Muscle layer of duodenum (tissue), 2 donors: ENCODE measurements around the gene CADPS.

ENCODE experiments used
- H3K27ac ChIP-seq: one replicate; pipeline ENCODE4 v1.7.0; 2013; ENCODE audit warnings: mild to moderate bottlenecking, low read length
- H3K27me3 ChIP-seq: one replicate; pipeline ENCODE4 v1.7.0; 2013; ENCODE audit warnings: low read depth, mild to moderate bottlenecking, control low read depth, low read length
- H3K36me3 ChIP-seq, 2 donors: one replicate each; pipeline ENCODE4 v1.7.0; 2013; ENCODE audit warnings: low read length in 2 of 2, control low read depth in 1 of 2, mild to moderate bottlenecking in 1 of 2; ENCODE audit not compliant: insufficient read depth in 2 of 2, control insufficient read depth in 1 of 2
- H3K4me1 ChIP-seq, 2 donors: one replicate each; pipeline ENCODE4 v1.7.0; 2013; ENCODE audit warnings: low read length in 2 of 2, mild to moderate bottlenecking in 2 of 2, control low read depth in 1 of 2, moderate library complexity in 1 of 2; ENCODE audit not compliant: insufficient read depth in 2 of 2, control insufficient read depth in 1 of 2
- H3K4me3 ChIP-seq, 2 donors: one replicate each; pipeline ENCODE4 v1.7.0; 2013; ENCODE audit warnings: low read length in 2 of 2, low read depth in 1 of 2, mild to moderate bottlenecking in 1 of 2
- H3K9me3 ChIP-seq, 2 donors: one replicate each; pipeline ENCODE4 v1.7.0; 2013; ENCODE audit warnings: low read length in 2 of 2, control low read depth in 1 of 2, mild to moderate bottlenecking in 1 of 2; ENCODE audit not compliant: control insufficient read depth in 1 of 2
- donor health status: healthy.

The CADPS gene

GRCh38 chr3:62550439-62550838, 324.8 kb downstream of the CADPS start:
- no peaks in the 10 kb centered on the region for H3K4me1 ChIP-seq
- H3K4me3 ChIP-seq: no peak overlapping the region
- no peaks in the 10 kb centered on the region for H3K36me3 ChIP-seq
- H3K9me3 ChIP-seq: no peaks in the 10 kb centered on the region
- no peaks in the 10 kb centered on the region for H3K27me3 ChIP-seq
- no peak overlapping the region for H3K27ac ChIP-seq

DNA sequence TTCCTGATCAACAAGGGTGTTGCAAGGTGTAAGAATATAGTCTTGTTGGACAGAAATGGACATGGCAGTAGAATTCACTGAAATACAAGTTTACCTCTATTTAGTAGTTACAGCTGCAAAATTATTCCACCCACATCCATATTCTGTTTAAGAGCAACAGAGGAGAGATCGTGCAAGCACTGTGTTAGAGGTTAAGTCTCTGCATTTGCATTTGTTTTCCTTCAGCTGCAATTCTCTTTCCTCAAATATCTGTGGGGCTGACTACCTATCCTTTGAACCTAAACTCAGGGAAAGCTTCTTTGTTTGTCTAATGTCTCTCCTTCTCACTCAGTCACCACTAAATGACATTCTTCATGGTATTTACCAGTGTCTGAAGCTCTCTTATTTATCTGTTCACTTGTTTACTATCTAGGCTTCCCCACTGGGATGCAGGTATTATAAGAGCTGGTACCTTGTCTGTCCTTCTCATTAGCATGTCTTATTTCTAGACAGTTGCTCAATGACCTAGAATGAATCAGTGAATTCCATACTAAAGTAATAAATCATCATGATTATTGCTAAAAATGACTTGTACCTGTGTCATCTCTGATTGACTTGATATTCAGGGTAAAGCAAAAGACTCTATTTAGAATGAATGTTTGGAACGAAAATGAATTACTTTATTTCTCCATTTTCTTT, 326.5 kb downstream of the CADPS start:
- Histone ChIP-seq H3K4me1 (no peaks in the 10 kb centered on the region), H3K36me3 (no peaks in the 10 kb centered on the region), H3K27me3 (no peaks in the 10 kb centered on the region), H3K9me3 (no peaks in the 10 kb centered on the region), H3K27ac (no peak overlapping the region), H3K4me3 (no peak overlapping the region)

- H3K4me3 ChIP-seq: no peak overlapping the region
- H3K36me3 ChIP-seq: no peaks in the 10 kb centered on the region
- H3K27me3 ChIP-seq: no peaks in the 10 kb centered on the region
- no peaks in the 10 kb centered on the region for H3K9me3 ChIP-seq
- H3K27ac ChIP-seq: no peak overlapping the region
- H3K4me1 ChIP-seq: no peaks in the 10 kb centered on the region
Observed at GRCh38 chr3:62546266-62546665, 328.9 kb downstream of the CADPS start.

- Histone ChIP-seq H3K27ac (no peak overlapping the region), H3K4me1 (no peaks in the 10 kb centered on the region), H3K9me3 (no peaks in the 10 kb centered on the region), H3K4me3 (no peak overlapping the region), H3K36me3 (no peaks in the 10 kb centered on the region), H3K27me3 (no peaks in the 10 kb centered on the region)
Observed at GRCh38 chr3:62542185-62542584, 333.0 kb downstream of the CADPS start.

DNA sequence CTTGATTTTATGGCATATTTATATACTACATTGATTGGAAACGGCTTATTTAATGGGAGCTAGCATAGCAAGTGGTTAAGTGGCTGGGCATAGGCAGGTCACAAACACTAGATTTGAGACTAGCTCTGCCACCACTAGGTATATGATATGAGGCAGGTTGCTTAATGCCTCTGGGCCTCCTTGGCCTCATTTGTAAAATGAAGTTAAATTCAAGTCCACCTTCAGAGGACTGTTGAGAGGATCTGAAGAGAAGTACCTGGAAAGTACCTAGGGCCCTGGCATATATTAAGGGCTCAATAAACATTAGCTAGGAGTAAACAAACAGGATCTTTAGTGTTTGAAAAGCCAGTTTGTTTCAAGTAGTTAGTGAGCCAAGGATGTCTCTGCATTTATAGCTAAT, 335.5 kb downstream of the CADPS start:
- Histone ChIP-seq H3K27me3 (no peaks in the 10 kb centered on the region), H3K36me3 (no peaks in the 10 kb centered on the region), H3K4me3 (no peak overlapping the region), H3K9me3 (no peaks in the 10 kb centered on the region), H3K27ac (no peak overlapping the region), H3K4me1 (no peaks in the 10 kb centered on the region)

GRCh38 chr3:62538691-62539356, 336.4 kb downstream of the CADPS start:
- Histone ChIP-seq H3K27ac (no peak overlapping the region), H3K27me3 (no peaks in the 10 kb centered on the region), H3K9me3 (no peaks in the 10 kb centered on the region), H3K4me3 (no peak overlapping the region), H3K4me1 (no peaks in the 10 kb centered on the region), H3K36me3 (no peaks in the 10 kb centered on the region)

- H3K4me3 ChIP-seq: no peak overlapping the region
- no peak overlapping the region for H3K27ac ChIP-seq
- H3K36me3 ChIP-seq: no peaks in the 10 kb centered on the region
- H3K27me3 ChIP-seq: no peaks in the 10 kb centered on the region
- H3K4me1 ChIP-seq: no peaks in the 10 kb centered on the region
- no peaks in the 10 kb centered on the region for H3K9me3 ChIP-seq
Observed at GRCh38 chr3:62534326-62534725, 340.9 kb downstream of the CADPS start.

DNA sequence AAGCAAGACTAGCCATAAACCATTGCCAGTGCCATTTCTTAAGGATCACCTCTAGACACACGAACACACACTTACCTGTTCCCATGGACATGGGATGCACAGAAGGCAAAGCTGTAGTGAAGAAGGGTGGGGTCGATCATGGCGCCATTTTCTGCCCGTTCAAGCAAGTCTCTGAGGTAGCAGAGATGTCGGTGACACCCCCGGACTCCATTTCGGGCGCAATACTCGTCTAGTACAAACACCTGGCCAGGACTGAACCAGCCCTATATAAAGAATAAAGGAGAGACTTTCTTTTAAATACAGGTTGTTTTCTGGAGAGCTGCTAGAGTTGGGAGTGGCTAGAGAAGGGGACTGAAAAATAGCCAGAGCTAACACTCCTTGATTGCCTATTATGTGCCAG, 342.4 kb downstream of the CADPS start:
- Histone ChIP-seq H3K4me3 (no peak overlapping the region), H3K27ac (no peak overlapping the region), H3K9me3 (no peaks in the 10 kb centered on the region), H3K36me3 (no peaks in the 10 kb centered on the region), H3K27me3 (no peaks in the 10 kb centered on the region), H3K4me1 (no peaks in the 10 kb centered on the region)

DNA sequence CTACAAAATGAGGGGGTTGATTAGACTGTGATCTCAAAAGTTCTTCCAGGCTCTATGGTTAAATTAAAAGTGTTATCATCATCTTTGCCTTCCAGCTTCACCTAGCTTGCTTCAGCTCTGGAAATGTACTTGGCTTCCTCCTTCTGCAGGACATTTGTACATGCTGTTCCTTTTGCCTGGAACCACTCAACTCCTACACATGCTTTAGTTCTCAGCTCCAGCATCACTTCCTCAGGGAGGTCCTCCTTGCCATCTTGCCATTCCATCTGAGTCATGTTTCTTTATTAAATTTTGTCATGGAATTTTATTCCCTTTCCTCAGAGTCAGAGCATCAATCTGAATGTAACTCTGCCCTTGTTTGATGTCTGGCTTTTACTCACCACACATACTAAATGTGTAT, 343.2 kb downstream of the CADPS start:
- Histone ChIP-seq H3K9me3 (no peaks in the 10 kb centered on the region), H3K4me3 (no peak overlapping the region), H3K27ac (no peak overlapping the region)

GRCh38 chr3:62531493-62531892, 343.7 kb downstream of the CADPS start:
- Histone ChIP-seq H3K4me3 (no peak overlapping the region), H3K27me3 (no peaks in the 10 kb centered on the region), H3K9me3 (no peaks in the 10 kb centered on the region), H3K36me3 (no peaks in the 10 kb centered on the region), H3K4me1 (no peaks in the 10 kb centered on the region), H3K27ac (no peak overlapping the region)

More for the DNA sequence above, 343.2 kb downstream of the CADPS start:
- H3K36me3 ChIP-seq: no peaks in the 10 kb centered on the region
- no peaks in the 10 kb centered on the region for H3K27me3 ChIP-seq
- H3K4me1 ChIP-seq: no peaks in the 10 kb centered on the region

DNA sequence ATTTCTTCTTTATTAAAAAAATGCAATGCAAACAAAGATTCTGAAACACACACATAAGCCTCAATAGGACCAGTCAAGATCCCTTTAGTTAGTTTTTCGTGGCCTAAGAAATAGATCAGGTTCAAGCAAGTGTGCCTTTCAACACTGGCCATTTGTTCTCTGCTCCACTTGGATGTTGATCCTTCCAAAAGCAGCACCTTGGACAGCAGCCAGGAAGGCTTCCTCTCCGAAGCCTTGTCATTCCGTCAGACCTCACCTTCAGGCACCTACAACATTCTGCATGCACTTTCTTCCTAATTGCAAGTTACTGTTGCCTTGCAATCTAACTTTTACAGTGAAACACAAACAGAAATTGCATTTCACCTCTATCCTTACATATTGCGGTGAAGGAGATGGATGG, 346.0 kb downstream of the CADPS start:
- Histone ChIP-seq H3K27me3 (no peaks in the 10 kb centered on the region), H3K9me3 (no peaks in the 10 kb centered on the region), H3K27ac (no peak overlapping the region), H3K4me1 (no peaks in the 10 kb centered on the region), H3K36me3 (no peaks in the 10 kb centered on the region), H3K4me3 (no peak overlapping the region)

DNA sequence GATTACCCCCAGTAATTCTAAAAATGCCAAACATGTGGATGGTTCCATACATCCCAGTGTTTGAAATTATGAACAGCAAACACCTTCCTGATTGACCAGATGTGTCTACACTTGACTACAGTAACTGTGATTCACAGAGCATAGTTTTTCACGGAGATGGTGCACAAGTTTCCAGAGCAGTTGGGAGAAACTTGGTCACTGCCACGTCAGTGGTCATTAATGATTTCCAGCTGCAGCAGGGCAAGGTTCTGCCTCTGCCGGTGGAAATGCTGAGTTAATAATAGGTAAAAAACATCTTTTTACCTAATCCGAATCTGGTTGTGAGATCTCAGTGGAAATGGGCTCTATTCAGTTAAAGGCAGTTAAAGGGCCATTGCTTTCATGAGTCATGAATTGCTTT, 347.7 kb downstream of the CADPS start:
- Histone ChIP-seq H3K9me3 (no peaks in the 10 kb centered on the region), H3K27me3 (no peaks in the 10 kb centered on the region), H3K27ac (no peak overlapping the region), H3K4me1 (no peaks in the 10 kb centered on the region), H3K4me3 (no peak overlapping the region), H3K36me3 (no peaks in the 10 kb centered on the region)
